ENCODE results near the gene C1orf50. TPM values are rescaled to one million over a fixed set of nuclear protein-coding genes. Genes with fewer than 3 reads are reported as not detected.

C1orf50 gene
- total RNA-seq, 2 experiments from 2014 or later, result 23.1 to 23.9 TPM

DNA sequence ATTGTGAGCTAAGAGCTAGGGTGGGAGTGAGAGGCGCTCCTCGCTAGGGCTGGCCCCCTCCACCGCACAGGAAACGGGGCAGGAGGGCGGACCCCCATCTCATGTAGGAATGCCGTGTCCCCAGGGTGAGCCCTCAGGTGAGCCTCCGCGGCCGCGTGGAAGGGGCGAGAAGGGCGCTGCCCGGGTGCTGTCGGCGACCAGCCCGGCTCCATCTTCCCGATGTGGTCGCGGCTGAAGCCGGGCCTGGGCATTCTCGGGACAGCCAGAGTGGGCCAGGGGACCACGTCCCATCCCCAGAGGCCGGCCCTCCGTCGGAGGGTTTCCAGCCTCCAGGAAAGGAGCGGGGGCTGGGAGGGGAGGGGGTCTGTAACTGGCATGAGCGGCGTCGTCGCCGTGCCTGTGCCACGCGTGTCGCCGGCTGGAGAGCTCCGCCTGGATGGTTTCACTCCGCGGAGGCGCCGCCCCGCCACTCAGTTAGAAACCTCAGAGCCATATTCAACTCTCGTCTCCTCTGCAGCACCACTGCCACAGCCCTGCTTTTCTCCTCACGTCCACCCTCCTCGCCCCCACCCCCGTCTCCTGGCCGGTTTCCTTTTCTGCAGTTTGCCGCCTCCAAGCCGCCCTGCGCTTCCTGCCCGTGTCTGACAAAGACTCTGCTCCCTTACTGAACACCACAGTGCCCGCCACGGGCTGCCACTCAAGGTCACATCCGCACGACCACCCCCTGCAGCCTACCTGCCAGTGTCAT, 18.1 kb downstream of the C1orf50 start, which contains the start of gene TMEM269:
Gene TMEM269, plus strand, starts transcription at position 46 of the 748 bp plus-strand sequence. CDS start 4,903 bp downstream, outside the sequence.
- Histone ChIP-seq H3K4me3 (ENCODE audit: low read length) (peak within 1 kb of the TSS; percentile 61), H3K36me3 (ENCODE audit: insufficient read depth, low read length) (peaks cover 12% of the 10 kb centered on the region), H3K4me1 (ENCODE audit: insufficient read depth, low read length) (peaks cover 16% of the 10 kb centered on the region), H3K9me3 (ENCODE audit: control insufficient read depth in 1 of 2, insufficient read depth in 1 of 2, low read length in 2 of 2) (no peaks in the 10 kb centered on the region), H3K27ac (ENCODE audit: low read depth in 1 of 2, low read length in 2 of 2) (no peak within 1 kb of the TSS), H3K27me3 (ENCODE audit: control insufficient read depth in 1 of 2, insufficient read depth in 2 of 2, low read length in 2 of 2) (no peaks in the 10 kb centered on the region)
- peak within 1 kb of the TSS; percentile 89 for H3K4me3 Mint-ChIP-seq
- H3K36me3 Mint-ChIP-seq (ENCODE audit: low read depth), result peaks cover 23% of the 10 kb centered on the region
- intact Hi-C loops (cut with DNase I, micrococcal nuclease), result loop anchor here in 1 of 2 experiments (5.0 kb wide), 1 partner anchor 1567 kb away; no protein-coding TSS in a partner anchor
- ChIA-PET CTCF (interaction anchor here (1.0 to 1.5 kb wide), 2 partner anchors 23 to 138 kb away, joined by 3 read pairs; no protein-coding TSS in a partner anchor), POLR2A (interaction anchor here (0.9 to 2.7 kb wide), 3 partner anchors 18 to 102 kb away, joined by 3 to 28 read pairs (median 4); partner anchors contain the start of genes C1orf50, P3H1 and YBX1)
- ATAC-seq (ENCODE audit: poor library complexity) (peak; percentile 91), DNase-seq (peak; percentile 20 to 62 (median 46))
- peaks cover 21% of the 10 kb centered on the region for H3K4me1 Mint-ChIP-seq (ENCODE audit: low read depth)
- no peaks in the 10 kb centered on the region for H3K9me3 Mint-ChIP-seq
- H3K27ac Mint-ChIP-seq, result peak within 1 kb of the TSS; percentile 49
- no peaks in the 10 kb centered on the region for H3K27me3 Mint-ChIP-seq
- no peak for TF ChIP-seq CTCF (IDR thresholded peaks at IDR 0.05)

GRCh38 chr1:42786097-42786496, 19.0 kb downstream of the C1orf50 start:
- H3K36me3 ChIP-seq (ENCODE audit: insufficient read depth, low read length), result peaks cover 3% of the 10 kb centered on the region
- TF ChIP-seq CTCF (IDR thresholded peaks at IDR 0.05), result no peak
- H3K4me1 ChIP-seq (ENCODE audit: insufficient read depth, low read length), result peaks cover 16% of the 10 kb centered on the region
- H3K27me3 ChIP-seq (ENCODE audit: control insufficient read depth in 1 of 2, insufficient read depth in 2 of 2, low read length in 2 of 2), result no peaks in the 10 kb centered on the region
- Mint-ChIP-seq H3K4me3 (peak overlapping the region; percentile 89), H3K9me3 (no peaks in the 10 kb centered on the region), H3K27ac (peak overlapping the region; percentile 49), H3K36me3 (ENCODE audit: low read depth) (peaks cover 13% of the 10 kb centered on the region), H3K27me3 (no peaks in the 10 kb centered on the region), H3K4me1 (ENCODE audit: low read depth) (peaks cover 21% of the 10 kb centered on the region)
- POLR2A ChIA-PET, result interaction anchor here (2.7 kb wide), 1 partner anchor 19 kb away, joined by 28 read pairs; the partner anchor contains the start of genes C1orf50 and P3H1
- intact Hi-C loops (cut with DNase I, micrococcal nuclease), result no loop called here
- no peak for ATAC-seq (ENCODE audit: poor library complexity)
- H3K4me3 ChIP-seq (ENCODE audit: low read length), result no peak overlapping the region
- DNase-seq, result no peak
- CTCF ChIA-PET, result interaction anchor here (1.5 kb wide), 1 partner anchor 22 kb away, joined by 3 read pairs; no protein-coding TSS in a partner anchor
- no peaks in the 10 kb centered on the region for H3K9me3 ChIP-seq (ENCODE audit: control insufficient read depth in 1 of 2, insufficient read depth in 1 of 2, low read length in 2 of 2)
- no peak overlapping the region for H3K27ac ChIP-seq (ENCODE audit: low read depth in 1 of 2, low read length in 2 of 2)

- Mint-ChIP-seq H3K4me3 (no peak overlapping the region), H3K27ac (no peak overlapping the region), H3K4me1 (ENCODE audit: low read depth) (peaks cover 21% of the 10 kb centered on the region), H3K9me3 (no peaks in the 10 kb centered on the region), H3K36me3 (ENCODE audit: low read depth) (peaks cover 5% of the 10 kb centered on the region), H3K27me3 (no peaks in the 10 kb centered on the region)
- Histone ChIP-seq H3K27me3 (ENCODE audit: control insufficient read depth in 1 of 2, insufficient read depth in 2 of 2, low read length in 2 of 2) (no peaks in the 10 kb centered on the region), H3K4me3 (ENCODE audit: low read length) (no peak overlapping the region), H3K4me1 (ENCODE audit: insufficient read depth, low read length) (peaks cover 16% of the 10 kb centered on the region), H3K27ac (ENCODE audit: low read depth in 1 of 2, low read length in 2 of 2) (no peak overlapping the region), H3K9me3 (ENCODE audit: control insufficient read depth in 1 of 2, insufficient read depth in 1 of 2, low read length in 2 of 2) (no peaks in the 10 kb centered on the region), H3K36me3 (ENCODE audit: insufficient read depth, low read length) (no peaks in the 10 kb centered on the region)
- no peak for ATAC-seq (ENCODE audit: poor library complexity)
- CTCF ChIA-PET, result interaction anchor here (0.6 to 1.0 kb wide), 2 partner anchors 10 to 86 kb away, joined by 3 to 4 read pairs; no protein-coding TSS in a partner anchor
- POLR2A ChIA-PET, result no interaction called here
- DNase-seq, result no peak
- intact Hi-C loops (cut with DNase I, micrococcal nuclease), result no loop called here
- TF ChIP-seq CTCF (IDR thresholded peaks at IDR 0.05), result no peak
These were observed 21.0 kb downstream of the C1orf50 start for GRCh38 chr1:42788021-42788420.
